CD4-positive, alpha-beta T cell (primary cell): ENCODE measurements around the gene SIRPD. TPM values are rescaled to one million over a fixed set of nuclear protein-coding genes. Genes with fewer than 3 reads are reported as not detected.
A peak's percentile ranks its signal among the peaks of the same experiment; 100 is the strongest.

ENCODE experiments used
- ATAC-seq: fragments of 200-7000 bp; cut with Tn5 transposase; one replicate; pipeline ENCODE4 v1.10.0; 2022; ENCODE audit warnings: mild to moderate bottlenecking; ENCODE audit not compliant: poor library complexity
- CTCF ChIA-PET: fragments of 350-600 bp; sonication (Branson Sonifier 250); formaldehyde crosslinking; loops from one replicate; lab custom pipeline; 2021; ENCODE audit warnings: antibody characterized with exemption, inconsistent platforms; lab: Charles Lee
- POLR2A ChIA-PET: fragments of 350-600 bp; sonication (Branson Sonifier 250); formaldehyde crosslinking; loops from one replicate; lab custom pipeline; 2021; ENCODE audit warnings: antibody characterized with exemption, inconsistent platforms; lab: Charles Lee
- DNase-seq, 14 experiments: peaks; one replicate each; pipeline ENCODE4 v3.0.0-alpha.2; 2013 to 2020; ENCODE audit warnings: mixed read lengths in 2 of 14
- H3K27ac ChIP-seq, 2 donors: one replicate each; pipeline versions ENCODE4 v1.5.1 to v1.7.0; 2013; ENCODE audit warnings: low read length in 2 of 2, low read depth in 1 of 2, mild to moderate bottlenecking in 1 of 2
- H3K27me3 ChIP-seq, 2 experiments: 1 replicate in 1 of 2; 2 replicates in 1 of 2; pipeline versions ENCODE4 v1.6.1 to v1.7.0; 2013; ENCODE audit warnings: low read length in 2 of 2, control low read depth in 1 of 2, mild to moderate bottlenecking in 1 of 2, moderate library complexity in 1 of 2; ENCODE audit not compliant: insufficient read depth in 2 of 2, control insufficient read depth in 1 of 2
- H3K36me3 ChIP-seq: one replicate; pipeline ENCODE4 v1.6.1; 2013; ENCODE audit warnings: low read length, control low read depth; ENCODE audit not compliant: insufficient read depth
- H3K4me1 ChIP-seq: one replicate; pipeline ENCODE4 v1.6.1; 2013; ENCODE audit warnings: low read length, control low read depth; ENCODE audit not compliant: insufficient read depth
- H3K4me3 ChIP-seq: one replicate; pipeline ENCODE4 v1.5.1; 2013; ENCODE audit warnings: mild to moderate bottlenecking, low read length, moderate library complexity
- H3K9me3 ChIP-seq, 2 experiments: 1 replicate in 1 of 2; 2 replicates in 1 of 2; pipeline versions ENCODE4 v1.6.1 to v1.7.0; 2013; ENCODE audit warnings: low read length in 2 of 2, mild to moderate bottlenecking in 2 of 2, control low read depth in 1 of 2, moderate library complexity in 1 of 2; ENCODE audit not compliant: control insufficient read depth in 1 of 2, insufficient read depth in 1 of 2
- H3K27ac Mint-ChIP-seq: one replicate; pipeline ENCODE4 v1.8.0; 2020; ENCODE audit warnings: mixed read lengths
- H3K27me3 Mint-ChIP-seq: one replicate; pipeline ENCODE4 v1.8.0; 2021; ENCODE audit warnings: mixed read lengths
- H3K36me3 Mint-ChIP-seq: one replicate; pipeline ENCODE4 v1.8.0; 2021; ENCODE audit warnings: low read depth, mixed read lengths
- H3K4me1 Mint-ChIP-seq: one replicate; pipeline ENCODE4 v1.8.0; 2021; ENCODE audit warnings: low read depth, mixed read lengths
- H3K4me3 Mint-ChIP-seq: one replicate; pipeline ENCODE4 v1.8.0; 2020; ENCODE audit warnings: mild to moderate bottlenecking, mixed read lengths
- H3K9me3 Mint-ChIP-seq: one replicate; pipeline ENCODE4 v1.8.0; 2020; ENCODE audit warnings: mixed read lengths
- intact Hi-C, 2 experiments: fragments of 100-400 bp; cut with DNase I in 1 of 2; cut with micrococcal nuclease in 1 of 2; formaldehyde crosslinking; loops; one replicate each; pipeline versions ENCODE4 v1.15.1 to v1.9.0; 2023 to 2025; cut with DNase I, micrococcal nuclease
- total RNA-seq, 174 experiments: library from RNA in 2 of 174; stranded (reverse) in 2 of 174; gene quantifications; one replicate each; pipeline ENCODE4 v1.2.3 and lab custom pipeline; 2021 to 2026
- TF ChIP-seq, protein P1 (sequence below): fragments of 200-600 bp; IDR thresholded peaks from one replicate; pipeline ENCODE4 v1.8.0; 2022; ENCODE audit warnings: antibody characterized with exemption, mild to moderate bottlenecking

SIRPD gene
- total RNA-seq, 2 experiments from 2014 or later = 0.28 to 0.55 TPM

DNA sequence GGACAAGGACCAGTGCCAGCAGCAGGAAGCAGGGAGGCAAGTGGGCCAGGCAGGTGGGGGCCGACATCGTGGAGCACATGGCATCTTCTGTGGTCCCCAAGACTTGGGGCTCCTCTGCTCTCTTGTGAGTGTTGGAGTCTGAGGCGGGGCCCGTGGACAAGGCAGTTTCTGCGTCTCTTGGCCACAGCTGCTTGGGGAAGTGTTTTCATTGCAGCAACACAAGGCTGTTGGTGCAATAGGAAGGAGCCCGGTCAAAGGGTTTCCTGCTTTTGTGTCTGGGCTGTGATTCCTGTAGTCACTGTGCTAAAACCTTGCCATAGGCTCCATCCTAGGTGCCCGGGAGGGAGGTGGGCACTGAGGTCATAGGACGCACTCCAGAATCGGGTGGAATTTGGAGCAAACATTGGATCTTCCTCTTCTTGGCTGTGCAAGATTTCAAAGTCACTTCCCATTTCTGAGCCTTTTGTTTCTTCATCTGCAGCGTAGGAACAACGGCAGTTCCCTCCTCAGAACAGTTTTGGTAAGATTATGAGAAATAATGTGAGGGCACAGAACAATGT, 66.1 kb downstream of the SIRPD start, which contains the start of gene SIRPB2:
Gene SIRPB2 (minus strand): TSS at position 140 of the 560 bp plus-strand sequence. CDS start 61 bp downstream, at position 79.
- H3K27me3 Mint-ChIP-seq = peaks cover 37% of the 10 kb centered on the region
- H3K9me3 Mint-ChIP-seq = no peaks in the 10 kb centered on the region
- Histone ChIP-seq H3K36me3 (no peaks in the 10 kb centered on the region), H3K4me1 (no peaks in the 10 kb centered on the region), H3K9me3 (no peaks in the 10 kb centered on the region), H3K27ac (no peak within 1 kb of the TSS), H3K4me3 (peak within 1 kb of the TSS; percentile 33), H3K27me3 (no peaks in the 10 kb centered on the region)
- H3K4me1 Mint-ChIP-seq = peaks cover 6% of the 10 kb centered on the region
- peak in 3 of 14 experiments; percentile 11 to 48 (median 48) for DNase-seq
- no peak for ATAC-seq
- H3K27ac Mint-ChIP-seq = no peak within 1 kb of the TSS
- ChIA-PET POLR2A (no interaction called here), CTCF (interaction anchor here (1.6 kb wide), 1 partner anchor 12 kb away, joined by 8 read pairs; no protein-coding TSS in a partner anchor)
- H3K4me3 Mint-ChIP-seq = no peak within 1 kb of the TSS
- TF ChIP-seq, protein P1, sequence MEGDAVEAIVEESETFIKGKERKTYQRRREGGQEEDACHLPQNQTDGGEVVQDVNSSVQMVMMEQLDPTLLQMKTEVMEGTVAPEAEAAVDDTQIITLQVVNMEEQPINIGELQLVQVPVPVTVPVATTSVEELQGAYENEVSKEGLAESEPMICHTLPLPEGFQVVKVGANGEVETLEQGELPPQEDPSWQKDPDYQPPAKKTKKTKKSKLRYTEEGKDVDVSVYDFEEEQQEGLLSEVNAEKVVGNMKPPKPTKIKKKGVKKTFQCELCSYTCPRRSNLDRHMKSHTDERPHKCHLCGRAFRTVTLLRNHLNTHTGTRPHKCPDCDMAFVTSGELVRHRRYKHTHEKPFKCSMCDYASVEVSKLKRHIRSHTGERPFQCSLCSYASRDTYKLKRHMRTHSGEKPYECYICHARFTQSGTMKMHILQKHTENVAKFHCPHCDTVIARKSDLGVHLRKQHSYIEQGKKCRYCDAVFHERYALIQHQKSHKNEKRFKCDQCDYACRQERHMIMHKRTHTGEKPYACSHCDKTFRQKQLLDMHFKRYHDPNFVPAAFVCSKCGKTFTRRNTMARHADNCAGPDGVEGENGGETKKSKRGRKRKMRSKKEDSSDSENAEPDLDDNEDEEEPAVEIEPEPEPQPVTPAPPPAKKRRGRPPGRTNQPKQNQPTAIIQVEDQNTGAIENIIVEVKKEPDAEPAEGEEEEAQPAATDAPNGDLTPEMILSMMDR = no peak
- intact Hi-C loops = no loop called here
- H3K36me3 Mint-ChIP-seq = no peaks in the 10 kb centered on the region

- H3K27me3 ChIP-seq = no peaks in the 10 kb centered on the region
- H3K4me1 Mint-ChIP-seq = peaks cover 6% of the 10 kb centered on the region
- no peaks in the 10 kb centered on the region for H3K9me3 Mint-ChIP-seq
- no peak overlapping the region for H3K4me3 Mint-ChIP-seq
- TF ChIP-seq, protein P1 = no peak
- intact Hi-C loops = no loop called here
- no peaks in the 10 kb centered on the region for H3K36me3 Mint-ChIP-seq
- no peak for DNase-seq
- ChIA-PET POLR2A (no interaction called here), CTCF (interaction anchor here (1.6 kb wide), 1 partner anchor 13 kb away, joined by 8 read pairs; no protein-coding TSS in a partner anchor)
- no peaks in the 10 kb centered on the region for H3K4me1 ChIP-seq
- no peak overlapping the region for H3K27ac Mint-ChIP-seq
- H3K4me3 ChIP-seq = peak overlapping the region; percentile 33
- ATAC-seq = no peak
- peaks cover 38% of the 10 kb centered on the region for H3K27me3 Mint-ChIP-seq
- H3K27ac ChIP-seq = no peak overlapping the region
- H3K36me3 ChIP-seq = no peaks in the 10 kb centered on the region
- H3K9me3 ChIP-seq = no peaks in the 10 kb centered on the region
Observed at GRCh38 chr20:1490643-1491195, 66.8 kb downstream of the SIRPD start.

- no peaks in the 10 kb centered on the region for H3K9me3 Mint-ChIP-seq
- DNase-seq (peak in 3 of 14 experiments; percentile 10 to 45 (median 32)), ATAC-seq (no peak)
- peaks cover 6% of the 10 kb centered on the region for H3K4me1 Mint-ChIP-seq
- Histone ChIP-seq H3K9me3 (no peaks in the 10 kb centered on the region), H3K27me3 (no peaks in the 10 kb centered on the region), H3K36me3 (no peaks in the 10 kb centered on the region), H3K4me3 (peak overlapping the region; percentile 33), H3K4me1 (no peaks in the 10 kb centered on the region), H3K27ac (no peak overlapping the region)
- no peak overlapping the region for H3K27ac Mint-ChIP-seq
- TF ChIP-seq, protein P1 = no peak
- peaks cover 46% of the 10 kb centered on the region for H3K27me3 Mint-ChIP-seq
- CTCF ChIA-PET = interaction anchor here (1.6 kb wide), 1 partner anchor 14 kb away, joined by 8 read pairs; no protein-coding TSS in a partner anchor
- H3K36me3 Mint-ChIP-seq = no peaks in the 10 kb centered on the region
- intact Hi-C loops = no loop called here
- POLR2A ChIA-PET = interaction anchor here (0.8 kb wide), 1 partner anchor 19 kb away, joined by 3 read pairs; no protein-coding TSS in a partner anchor
- no peak overlapping the region for H3K4me3 Mint-ChIP-seq
Observed at GRCh38 chr20:1489764-1490436, 67.6 kb downstream of the SIRPD start.
